IMR-90 (cell line): ENCODE measurements around the gene HIVEP3. TPM values are rescaled to one million over a fixed set of nuclear protein-coding genes. Genes with fewer than 3 reads are reported as not detected.

Source experiments
- ATAC-seq: fragments of 200-7000 bp; cut with Tn5 transposase; 2 replicates; pipeline ENCODE4 v1.9.1; 2020; ENCODE audit warnings: low read depth, mild to moderate bottlenecking, moderate library complexity
- BruUV-seq: library from RNA; stranded (reverse); fragments of 400-500 nt; replicated peaks from 2 replicates; lab custom pipeline; 2021; lab: Mats Ljungman, UMichigan
- CTCF ChIA-PET: fragments of 300-600 bp; formaldehyde crosslinking; extraction: SDS; loops from one replicate; lab custom pipeline; 2021; ENCODE audit warnings: antibody characterized with exemption; lab: Yijun Ruan, JAX
- POLR2A ChIA-PET: fragments of 300-600 bp; sonication (Branson Sonifier 250); formaldehyde crosslinking; loops from one replicate; lab custom pipeline; 2022; ENCODE audit warnings: antibody characterized with exemption; ENCODE audit not compliant: unreplicated experiment; lab: Charles Lee
- DNase-seq: peaks from one replicate; pipeline ENCODE4 v3.0.0; 2013
- H2AFZ ChIP-seq: replicated peaks from 2 replicates; pipeline ENCODE3; 2013; ENCODE audit warnings: low read length, mild to moderate bottlenecking; ENCODE audit not compliant: poor library complexity
- H2AK5ac ChIP-seq: 2 replicates; pipeline ENCODE4 v1.6.1; 2013; ENCODE audit warnings: low read depth, low read length, inconsistent platforms
- H2AK9ac ChIP-seq: replicated peaks from 2 replicates; pipeline ENCODE3; 2013; ENCODE audit warnings: mild to moderate bottlenecking, low read depth, low read length, moderate library complexity; ENCODE audit not compliant: poor library complexity
- H2BK120ac ChIP-seq: 2 replicates; pipeline ENCODE4 v1.6.1; 2013; ENCODE audit warnings: low read depth, low read length, inconsistent platforms
- H2BK15ac ChIP-seq: 3 replicates; pipeline ENCODE4 v1.6.1; 2013; ENCODE audit warnings: low read depth, low read length, inconsistent platforms
- H2BK20ac ChIP-seq: 2 replicates; pipeline ENCODE4 v1.6.1; 2013; ENCODE audit warnings: low read depth, mild to moderate bottlenecking, inconsistent platforms, low read length, moderate library complexity
- H2BK5ac ChIP-seq: 2 replicates; pipeline ENCODE4 v1.6.1; 2013; ENCODE audit warnings: mild to moderate bottlenecking, low read depth, low read length, inconsistent platforms; ENCODE audit not compliant: poor library complexity, severe bottlenecking
- H3K14ac ChIP-seq: replicated peaks from 2 replicates; pipeline ENCODE4 v1.6.1; 2013; ENCODE audit warnings: low read depth, low read length, inconsistent platforms
- H3K18ac ChIP-seq: 2 replicates; pipeline ENCODE4 v1.6.1; 2013; ENCODE audit warnings: low read depth, low read length, control low read depth
- H3K23ac ChIP-seq: 2 replicates; pipeline ENCODE4 v1.6.1; 2013; ENCODE audit warnings: low read depth, low read length, inconsistent platforms
- H3K27ac ChIP-seq: 2 replicates; pipeline ENCODE4 v1.5.1; 2013; ENCODE audit warnings: mild to moderate bottlenecking, control low read depth, low read length; ENCODE audit not compliant: insufficient read depth
- H3K27me3 ChIP-seq: 2 replicates; pipeline ENCODE4 v1.6.1; 2013; ENCODE audit warnings: low read length; ENCODE audit not compliant: control insufficient read depth, insufficient read depth
- H3K36me3 ChIP-seq: 2 replicates; pipeline ENCODE4 v1.6.1; 2013; ENCODE audit warnings: low read length, mixed read lengths; ENCODE audit not compliant: control insufficient read depth, insufficient read depth
- H3K4ac ChIP-seq: 2 replicates; pipeline ENCODE4 v1.6.1; 2013; ENCODE audit warnings: low read depth, low read length, inconsistent platforms
- H3K4me1 ChIP-seq: 2 replicates; pipeline ENCODE4 v1.6.1; 2013; ENCODE audit warnings: low read length, mixed read lengths; ENCODE audit not compliant: control insufficient read depth, insufficient read depth
- H3K4me2 ChIP-seq: 2 replicates; pipeline ENCODE4 v1.6.1; 2013; ENCODE audit warnings: low read depth, mild to moderate bottlenecking, control low read depth, low read length, moderate library complexity
- H3K4me3 ChIP-seq: 2 replicates; pipeline ENCODE4 v1.5.1; 2013; ENCODE audit warnings: low read depth, mild to moderate bottlenecking, control low read depth, low read length, moderate library complexity; ENCODE audit not compliant: insufficient read depth
- H3K56ac ChIP-seq: 2 replicates; pipeline ENCODE4 v1.6.1; 2013; ENCODE audit warnings: low read length, inconsistent platforms; ENCODE audit not compliant: insufficient read depth; ENCODE audit errors: extremely low read depth
- H3K79me1 ChIP-seq, 2 experiments: 2 replicates each; pipeline ENCODE4 v1.6.1; 2013; ENCODE audit warnings: low read length in 2 of 2, inconsistent platforms in 1 of 2, low read depth in 1 of 2
- H3K9ac ChIP-seq: 2 replicates; pipeline ENCODE4 v1.6.1; 2013; ENCODE audit warnings: low read depth, low read length, control low read depth
- H3K9me1 ChIP-seq: 2 replicates; pipeline ENCODE4 v1.6.1; 2013; ENCODE audit warnings: low read length, inconsistent platforms; ENCODE audit not compliant: insufficient read depth
- H3K9me3 ChIP-seq: 2 replicates; pipeline ENCODE4 v1.6.1; 2013; ENCODE audit warnings: low read length; ENCODE audit not compliant: control insufficient read depth, insufficient read depth
- H4K20me1 ChIP-seq: 2 replicates; pipeline ENCODE4 v1.6.1; 2013; ENCODE audit warnings: low read length, inconsistent platforms; ENCODE audit not compliant: insufficient read depth
- H4K5ac ChIP-seq: 2 replicates; pipeline ENCODE4 v1.6.1; 2013; ENCODE audit warnings: mild to moderate bottlenecking, low read depth, low read length, control low read depth
- H4K8ac ChIP-seq, 2 experiments: 2 replicates each; pipeline ENCODE4 v1.6.1; 2013; ENCODE audit warnings: low read depth in 2 of 2, low read length in 2 of 2, control low read depth in 1 of 2, inconsistent platforms in 1 of 2
- H4K91ac ChIP-seq: 2 replicates; pipeline ENCODE4 v1.6.1; 2013; ENCODE audit warnings: low read depth, low read length, inconsistent platforms; ENCODE audit not compliant: insufficient read depth
- BHLHE40 ChIP-seq: fragments of 150-350 bp; IDR thresholded peaks from 2 replicates; pipeline ENCODE4 v1.6.1; 2016; ENCODE audit warnings: mild to moderate bottlenecking, low read depth, low read length
- CHD1 ChIP-seq: IDR thresholded peaks from 2 replicates; pipeline ENCODE4 v1.6.1; 2012; ENCODE audit warnings: low read depth, low read length, improper control_type of control experiment
- MAZ ChIP-seq: IDR thresholded peaks from 2 replicates; pipeline ENCODE4 v1.6.1; 2012; ENCODE audit warnings: low read depth, mild to moderate bottlenecking, low read length, improper control_type of control experiment, moderate library complexity, borderline replicate concordance
- MXI1 ChIP-seq: IDR thresholded peaks from 2 replicates; pipeline ENCODE4 v1.6.1; 2012; ENCODE audit warnings: low read depth, mild to moderate bottlenecking, low read length, moderate library complexity, borderline replicate concordance
- NFE2L2 ChIP-seq: fragments of 150-350 bp; IDR thresholded peaks from 2 replicates; pipeline ENCODE4 v1.6.1; 2016; ENCODE audit warnings: low read depth, mild to moderate bottlenecking, low read length
- SMC3 ChIP-seq: fragments of 150-350 bp; IDR thresholded peaks from 2 replicates; pipeline ENCODE4 v1.6.1; 2016; ENCODE audit warnings: low read depth, mild to moderate bottlenecking, antibody characterized with exemption, low read length, moderate library complexity
- WGBS, 2 experiments: methylation state at CpG; one replicate each; pipeline versions ENCODE4 v1.1.5 to v1.1.7; 2013; ENCODE audit warnings: missing lambda C conversion rate in 2 of 2; ENCODE audit not compliant: insufficient read length in 1 of 2; ENCODE audit errors: extremely low coverage in 2 of 2; 5-methylcytosine and 5-hydroxymethylcytosine counted together
- dilution Hi-C: fragments of 300-500 bp; cut with HindIII; formaldehyde crosslinking; loops from one replicate; pipeline ENCODE4 v1.14.3; 2018; ENCODE audit warnings: low sequenced_read_pairs; ENCODE audit not compliant: unreplicated experiment
- in situ Hi-C: fragments of 300-500 bp; cut with MboI; formaldehyde crosslinking; loops from 3 replicates; pipeline ENCODE4 v1.14.3; 2019; ENCODE audit warnings: low sequenced_read_pairs, inconsistent platforms, mixed read lengths
- intact Hi-C: fragments of 100-400 bp; cut with micrococcal nuclease; formaldehyde crosslinking; loops from 2 replicates; pipeline ENCODE4 v1.10.0; 2022
- polyA plus RNA-seq, 3 experiments: library from polyadenylated mRNA; depleted of rRNA; stranded (reverse); fragments of >200 nt; gene quantifications; 2 replicates each; pipeline ENCODE4 v1.2.3, GENCODE V29; 2012; ENCODE audit warnings: low replicate concordance in 1 of 3
- total RNA-seq: library from RNA; depleted of rRNA; stranded (reverse); fragments of >200 nt; gene quantifications from 2 replicates; pipeline ENCODE4 v1.2.3, GENCODE V29; 2012
- TF ChIP-seq, protein P1 (sequence below): fragments of 150-350 bp; IDR thresholded peaks from 2 replicates; pipeline ENCODE4 v1.6.1; 2016; ENCODE audit warnings: low read depth, mild to moderate bottlenecking, low read length, moderate library complexity, borderline replicate concordance
- TF ChIP-seq, protein P2 (sequence below): conservative IDR thresholded peaks from 2 replicates; pipeline ENCODE4 v1.5.1; 2012; ENCODE audit warnings: mild to moderate bottlenecking, low read depth, low read length, improper control_type of control experiment
- TF ChIP-seq, protein P3 (sequence below): fragments of 150-350 bp; IDR thresholded peaks from 2 replicates; pipeline ENCODE4 v1.6.1; 2017; ENCODE audit warnings: mild to moderate bottlenecking, antibody characterized with exemption, low read length, low read depth

Gene HIVEP3
- total and polyA plus RNA-seq, 2 of the 4 experiments (the other 2 are of a cell fraction) = 1.4 to 4.0 TPM

DNA sequence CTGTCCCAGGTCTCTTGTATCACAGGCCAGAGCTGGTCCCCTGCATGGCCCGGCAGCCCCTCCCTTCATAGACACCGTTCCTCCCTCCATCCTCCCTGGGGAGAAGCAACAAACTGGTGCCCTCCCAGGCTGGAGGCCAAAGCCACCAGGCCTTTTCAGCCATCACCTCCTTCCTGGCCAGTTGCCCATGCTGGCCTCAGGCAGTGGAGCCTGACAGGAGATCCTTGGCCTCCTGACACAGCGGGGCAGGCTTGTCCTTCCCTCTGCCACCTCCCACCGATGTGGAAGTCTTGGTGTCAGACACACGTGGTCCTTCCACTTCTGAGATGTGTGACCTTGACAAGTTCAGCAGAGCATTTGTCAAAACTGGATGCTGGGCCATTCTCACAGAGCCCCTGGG is 206.0 kb downstream of the HIVEP3 start:
- Histone ChIP-seq H3K9me1 (peaks cover 8% of the 10 kb centered on the region), H4K91ac (no peak overlapping the region; the same call in 1 of the 2 replicates), H4K8ac (peak overlapping the region in 1 of 2 experiments; percentile 41; a peak in 2 of 4 replicates), H2AFZ (peak overlapping the region; percentile 4), H3K4me1 (peaks cover 18% of the 10 kb centered on the region), H2BK120ac (peak overlapping the region; percentile 5), H3K4me3 (no peak overlapping the region), H3K4me2 (no peak overlapping the region), H3K9ac (no peak overlapping the region), H3K14ac (no peak overlapping the region), H2BK15ac (peak overlapping the region; percentile 42; the same call in 2 of the 3 replicates), H3K56ac (no peak overlapping the region), H4K5ac (no peak overlapping the region), H2AK5ac (peak overlapping the region; percentile 52), H4K20me1 (no peaks in the 10 kb centered on the region), H2AK9ac (peak overlapping the region; percentile 19), H3K4ac (peak overlapping the region; percentile 34), H3K36me3 (no peaks in the 10 kb centered on the region), H3K23ac (no peak overlapping the region), H3K79me1 (no peaks in the 10 kb centered on the region), H3K18ac (no peak overlapping the region), H2BK5ac (no peak overlapping the region), H3K27ac (no peak overlapping the region), H2BK20ac (peak overlapping the region; percentile 13; the same call in 1 of the 2 replicates), H3K9me3 (no peaks in the 10 kb centered on the region; the same call in 1 of the 2 replicates), H3K27me3 (no peaks in the 10 kb centered on the region; the same call in 1 of the 2 replicates)
- no peak for DNase-seq
- no TSS peak for BruUV-seq
- 33% methylated on average over 2 of the region's 5 CpGs; no CpG with 5 or more reads in 1 of the 2 experiments for WGBS, 2 experiments
- dilution Hi-C loops = no loop called here
- CTCF ChIA-PET = interaction anchor here (1.5 kb wide), 1 partner anchor 29 kb away, joined by 5 read pairs; no protein-coding TSS in a partner anchor
- no peak for ATAC-seq
- POLR2A ChIA-PET = no interaction called here
- TF ChIP-seq SMC3 = no peak
- TF ChIP-seq, protein P1, sequence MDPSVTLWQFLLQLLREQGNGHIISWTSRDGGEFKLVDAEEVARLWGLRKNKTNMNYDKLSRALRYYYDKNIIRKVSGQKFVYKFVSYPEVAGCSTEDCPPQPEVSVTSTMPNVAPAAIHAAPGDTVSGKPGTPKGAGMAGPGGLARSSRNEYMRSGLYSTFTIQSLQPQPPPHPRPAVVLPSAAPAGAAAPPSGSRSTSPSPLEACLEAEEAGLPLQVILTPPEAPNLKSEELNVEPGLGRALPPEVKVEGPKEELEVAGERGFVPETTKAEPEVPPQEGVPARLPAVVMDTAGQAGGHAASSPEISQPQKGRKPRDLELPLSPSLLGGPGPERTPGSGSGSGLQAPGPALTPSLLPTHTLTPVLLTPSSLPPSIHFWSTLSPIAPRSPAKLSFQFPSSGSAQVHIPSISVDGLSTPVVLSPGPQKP = no peak
- no peak for TF ChIP-seq NFE2L2
- TF ChIP-seq BHLHE40 = no peak
- no peak for TF ChIP-seq MXI1
- TF ChIP-seq, protein P2, sequence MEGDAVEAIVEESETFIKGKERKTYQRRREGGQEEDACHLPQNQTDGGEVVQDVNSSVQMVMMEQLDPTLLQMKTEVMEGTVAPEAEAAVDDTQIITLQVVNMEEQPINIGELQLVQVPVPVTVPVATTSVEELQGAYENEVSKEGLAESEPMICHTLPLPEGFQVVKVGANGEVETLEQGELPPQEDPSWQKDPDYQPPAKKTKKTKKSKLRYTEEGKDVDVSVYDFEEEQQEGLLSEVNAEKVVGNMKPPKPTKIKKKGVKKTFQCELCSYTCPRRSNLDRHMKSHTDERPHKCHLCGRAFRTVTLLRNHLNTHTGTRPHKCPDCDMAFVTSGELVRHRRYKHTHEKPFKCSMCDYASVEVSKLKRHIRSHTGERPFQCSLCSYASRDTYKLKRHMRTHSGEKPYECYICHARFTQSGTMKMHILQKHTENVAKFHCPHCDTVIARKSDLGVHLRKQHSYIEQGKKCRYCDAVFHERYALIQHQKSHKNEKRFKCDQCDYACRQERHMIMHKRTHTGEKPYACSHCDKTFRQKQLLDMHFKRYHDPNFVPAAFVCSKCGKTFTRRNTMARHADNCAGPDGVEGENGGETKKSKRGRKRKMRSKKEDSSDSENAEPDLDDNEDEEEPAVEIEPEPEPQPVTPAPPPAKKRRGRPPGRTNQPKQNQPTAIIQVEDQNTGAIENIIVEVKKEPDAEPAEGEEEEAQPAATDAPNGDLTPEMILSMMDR = no peak
- TF ChIP-seq MAZ = no peak
- TF ChIP-seq, protein P3, sequence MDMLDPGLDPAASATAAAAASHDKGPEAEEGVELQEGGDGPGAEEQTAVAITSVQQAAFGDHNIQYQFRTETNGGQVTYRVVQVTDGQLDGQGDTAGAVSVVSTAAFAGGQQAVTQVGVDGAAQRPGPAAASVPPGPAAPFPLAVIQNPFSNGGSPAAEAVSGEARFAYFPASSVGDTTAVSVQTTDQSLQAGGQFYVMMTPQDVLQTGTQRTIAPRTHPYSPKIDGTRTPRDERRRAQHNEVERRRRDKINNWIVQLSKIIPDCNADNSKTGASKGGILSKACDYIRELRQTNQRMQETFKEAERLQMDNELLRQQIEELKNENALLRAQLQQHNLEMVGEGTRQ = no peak
- no peak for TF ChIP-seq CHD1
- intact Hi-C loops = no loop called here
- in situ Hi-C loops = no loop called here
